Endothelial cell of hepatic sinusoid (primary cell): ENCODE results near the gene SNED1.

Experiments used
- in situ Hi-C: cut with HindIII; loops from 2 replicates; pipeline ENCODE4 v1.10.0; 2017; ENCODE audit warnings: low sequenced_read_pairs

SNED1 gene

GRCh38 chr2:241064008-241064801, 65.8 kb downstream of the SNED1 start:
- in situ Hi-C loops, result no loop called here

GRCh38 chr2:241064802-241065354, 66.5 kb downstream of the SNED1 start:
- in situ Hi-C loops, result no loop called here

GRCh38 chr2:241065355-241065803, 67.0 kb downstream of the SNED1 start:
- in situ Hi-C loops, result no loop called here

GRCh38 chr2:241066171-241066892, 67.9 kb downstream of the SNED1 start:
- in situ Hi-C loops, result no loop called here

- in situ Hi-C loops, result no loop called here
Measured at GRCh38 chr2:241066893-241067341, 68.5 kb downstream of the SNED1 start.

- in situ Hi-C loops, result no loop called here
Measured at GRCh38 chr2:241067501-241068135, 69.2 kb downstream of the SNED1 start.

GRCh38 chr2:241068136-241068941, 69.9 kb downstream of the SNED1 start:
- in situ Hi-C loops, result no loop called here

GRCh38 chr2:241068942-241069810, 70.8 kb downstream of the SNED1 start:
- in situ Hi-C loops, result no loop called here

GRCh38 chr2:241069821-241070281, 71.4 kb downstream of the SNED1 start:
- in situ Hi-C loops, result no loop called here

GRCh38 chr2:241070361-241070760, 71.9 kb downstream of the SNED1 start:
- in situ Hi-C loops, result no loop called here

- in situ Hi-C loops, result no loop called here
Measured at GRCh38 chr2:241070811-241071676, 72.6 kb downstream of the SNED1 start.

GRCh38 chr2:241071677-241072111, 73.3 kb downstream of the SNED1 start:
- in situ Hi-C loops, result no loop called here

- in situ Hi-C loops, result no loop called here
Measured at GRCh38 chr2:241072151-241072550, 73.7 kb downstream of the SNED1 start.

GRCh38 chr2:241072553-241073165, 74.2 kb downstream of the SNED1 start:
- in situ Hi-C loops, result no loop called here

GRCh38 chr2:241073166-241074064, 75.0 kb downstream of the SNED1 start:
- in situ Hi-C loops, result no loop called here

- in situ Hi-C loops, result no loop called here
Measured at GRCh38 chr2:241074065-241074818, 75.8 kb downstream of the SNED1 start.
